Measurements from ENCODE around the gene C17orf75.
"Not testable (repeated sequence)": the region's sequence is repeated elsewhere in the genome, so short reads cannot be mapped to it uniquely, and the experiment has no call there.

The C17orf75 gene

GRCh38 chr17:32342603-32343325 is 791 bp upstream of the C17orf75 start:
- no peak for DNase-seq

- peak; percentile 12 for DNase-seq
Measured at GRCh38 chr17:32341141-32341856, 674 bp downstream of the C17orf75 start.

- DNase-seq, result no peak
Measured at GRCh38 chr17:32335687-32336086, 6.3 kb downstream of the C17orf75 start.

GRCh38 chr17:32335046-32335445 is 6.9 kb downstream of the C17orf75 start:
- no peak for DNase-seq

- no peak for DNase-seq
Measured at GRCh38 chr17:32333187-32333586, 8.8 kb downstream of the C17orf75 start.

GRCh38 chr17:32331243-32332040 is 10.5 kb downstream of the C17orf75 start:
- DNase-seq, result no peak

GRCh38 chr17:32330147-32330546 is 11.8 kb downstream of the C17orf75 start:
- DNase-seq, result no peak

GRCh38 chr17:32327911-32328310 is 14.1 kb downstream of the C17orf75 start:
- no peak for DNase-seq

- no peak for DNase-seq
Measured at GRCh38 chr17:32323811-32324491, 18.0 kb downstream of the C17orf75 start.

GRCh38 chr17:32323046-32323445 is 18.9 kb downstream of the C17orf75 start:
- DNase-seq, result no peak

- DNase-seq, result no peak
Measured at GRCh38 chr17:32320847-32321246, 21.1 kb downstream of the C17orf75 start.

GRCh38 chr17:32320080-32320479 is 21.9 kb downstream of the C17orf75 start:
- DNase-seq, result not testable (repeated sequence)

GRCh38 chr17:32319548-32319905 is 22.4 kb downstream of the C17orf75 start:
- DNase-seq, result peak; percentile 80

- no peak for DNase-seq
Measured at GRCh38 chr17:32318071-32318470, 23.9 kb downstream of the C17orf75 start.

- no peak for DNase-seq
Measured at GRCh38 chr17:32317353-32317752, 24.6 kb downstream of the C17orf75 start.

GRCh38 chr17:32316653-32317052 is 25.3 kb downstream of the C17orf75 start:
- not testable (repeated sequence) for DNase-seq

- DNase-seq, result no peak
Measured at GRCh38 chr17:32315171-32315570, 26.8 kb downstream of the C17orf75 start.

- DNase-seq, result no peak
Measured at GRCh38 chr17:32314636-32315035, 27.3 kb downstream of the C17orf75 start.

GRCh38 chr17:32311028-32311536 is 30.9 kb downstream of the C17orf75 start:
- DNase-seq, result no peak

- no peak for DNase-seq
Measured at GRCh38 chr17:32307658-32308057, 34.3 kb downstream of the C17orf75 start.

GRCh38 chr17:32305049-32305448 is 36.9 kb downstream of the C17orf75 start:
- no peak for DNase-seq

GRCh38 chr17:32303781-32304288 is 38.1 kb downstream of the C17orf75 start:
- no peak for DNase-seq
